Stimulated activated CD8-positive, alpha-beta memory T cell treated with anti-CD3 and anti-CD28 coated beads, Interleukin-4, amount 100 ng/mL, for 48 hours (primary cell): ENCODE measurements around the gene ADAR.

Experiments
- DNase-seq: peaks from one replicate; pipeline ENCODE4 v3.0.0-alpha.2; 2020

The ADAR gene

GRCh38 chr1:154557248-154557938, 50.6 kb downstream of the ADAR start:
- DNase-seq: no peak

- no peak for DNase-seq
Observed at GRCh38 chr1:154556422-154556821, 51.6 kb downstream of the ADAR start.

GRCh38 chr1:154553056-154554030, 54.6 kb downstream of the ADAR start:
- DNase-seq: no peak

- DNase-seq: no peak
Observed at GRCh38 chr1:154552036-154552435, 56.0 kb downstream of the ADAR start.

- no peak for DNase-seq
Observed at GRCh38 chr1:154551474-154551873, 56.5 kb downstream of the ADAR start.

GRCh38 chr1:154550657-154551056, 57.3 kb downstream of the ADAR start:
- DNase-seq: no peak

GRCh38 chr1:154550070-154550469, 57.9 kb downstream of the ADAR start:
- DNase-seq: no peak

- DNase-seq: no peak
Observed at GRCh38 chr1:154549202-154549770, 58.7 kb downstream of the ADAR start.

GRCh38 chr1:154548028-154548427, 60.0 kb downstream of the ADAR start:
- no peak for DNase-seq

GRCh38 chr1:154547105-154547732, 60.8 kb downstream of the ADAR start:
- no peak for DNase-seq

- peak; percentile 74 for DNase-seq
Observed at GRCh38 chr1:154546264-154547063, 61.5 kb downstream of the ADAR start.

- DNase-seq: no peak
Observed at GRCh38 chr1:154541231-154541630, 66.8 kb downstream of the ADAR start.

- no peak for DNase-seq
Observed at GRCh38 chr1:154539486-154540483, 68.2 kb downstream of the ADAR start.

- no peak for DNase-seq
Observed at GRCh38 chr1:154536570-154536969, 71.4 kb downstream of the ADAR start.

GRCh38 chr1:154533952-154534844, 73.8 kb downstream of the ADAR start:
- DNase-seq: no peak
